HG03521 (cell line): ENCODE measurements around the gene CORO1C.

ENCODE experiments used
- ATAC-seq: cut with Tn5 transposase; IDR thresholded peaks from one replicate; pipeline ENCODE4 v1.9.1; 2021; ENCODE audit warnings: mild to moderate bottlenecking, moderate library complexity; ENCODE audit not compliant: unreplicated experiment

CORO1C gene

GRCh38 chr12:108653922-108654321 is 77.4 kb downstream of the CORO1C start:
- no peak for ATAC-seq

GRCh38 chr12:108653082-108653516 is 78.2 kb downstream of the CORO1C start:
- ATAC-seq: no peak

GRCh38 chr12:108650083-108650482 is 81.2 kb downstream of the CORO1C start:
- ATAC-seq: no peak

GRCh38 chr12:108649669-108650068 is 81.6 kb downstream of the CORO1C start:
- ATAC-seq: no peak

- ATAC-seq: no peak
Observed at GRCh38 chr12:108649126-108649525, 82.2 kb downstream of the CORO1C start.

- ATAC-seq: no peak
Observed at GRCh38 chr12:108648371-108648770, 82.9 kb downstream of the CORO1C start.

- no peak for ATAC-seq
Observed at GRCh38 chr12:108647585-108648287, 83.6 kb downstream of the CORO1C start.

GRCh38 chr12:108646600-108647579 is 84.4 kb downstream of the CORO1C start:
- no peak for ATAC-seq

- no peak for ATAC-seq
Observed at GRCh38 chr12:108645686-108646599, 85.4 kb downstream of the CORO1C start.

- ATAC-seq: no peak
Observed at GRCh38 chr12:108644811-108645120, 86.6 kb downstream of the CORO1C start.

- no peak for ATAC-seq
Observed at GRCh38 chr12:108643941-108644810, 87.1 kb downstream of the CORO1C start.

GRCh38 chr12:108642899-108643654 is 88.2 kb downstream of the CORO1C start:
- ATAC-seq: no peak

GRCh38 chr12:108642269-108642870 is 88.9 kb downstream of the CORO1C start:
- no peak for ATAC-seq

GRCh38 chr12:108641446-108642268 is 89.7 kb downstream of the CORO1C start:
- no peak for ATAC-seq

- no peak for ATAC-seq
Observed at GRCh38 chr12:108640802-108641445, 90.4 kb downstream of the CORO1C start.

GRCh38 chr12:108638997-108639822 is 92.1 kb downstream of the CORO1C start:
- ATAC-seq: no peak
